ENCODE results near the gene WDR90.

The WDR90 gene

GRCh38 chr16:661184-661821 is 12.1 kb downstream of the WDR90 start:
- DNase-seq = no peak

GRCh38 chr16:662095-662494 is 12.9 kb downstream of the WDR90 start:
- no peak for DNase-seq

- DNase-seq = no peak
These were observed 13.4 kb downstream of the WDR90 start for GRCh38 chr16:662597-662996.

- no peak for DNase-seq
These were observed 17.4 kb downstream of the WDR90 start for GRCh38 chr16:666572-666971.

GRCh38 chr16:667113-667779 is 18.1 kb downstream of the WDR90 start:
- no peak for DNase-seq

- DNase-seq = peak; percentile 92
These were observed 18.8 kb downstream of the WDR90 start, which contains the start of gene RHOT2 for GRCh38 chr16:667780-668518. Gene RHOT2, plus strand, starts transcription at chr16:668132. Its CDS starts 68 bp downstream, at chr16:668200.

GRCh38 chr16:668519-669171 is 19.5 kb downstream of the WDR90 start:
- no peak for DNase-seq

GRCh38 chr16:669666-670065 is 20.5 kb downstream of the WDR90 start:
- no peak for DNase-seq

- no peak for DNase-seq
These were observed 21.6 kb downstream of the WDR90 start for GRCh38 chr16:670485-671352.

GRCh38 chr16:671353-672131 is 22.4 kb downstream of the WDR90 start:
- no peak for DNase-seq

- DNase-seq = no peak
These were observed 23.2 kb downstream of the WDR90 start for GRCh38 chr16:672371-672770.

- no peak for DNase-seq
These were observed 23.7 kb downstream of the WDR90 start for GRCh38 chr16:672851-673250.

GRCh38 chr16:673399-673991 is 24.3 kb downstream of the WDR90 start:
- no peak for DNase-seq

- no peak for DNase-seq
These were observed 25.2 kb downstream of the WDR90 start for GRCh38 chr16:674214-674881.

- DNase-seq = no peak
These were observed 26.1 kb downstream of the WDR90 start, which contains the start of gene RHBDL1 for GRCh38 chr16:674968-675883. Gene RHBDL1, plus strand, starts transcription at chr16:675671. Its CDS starts 120 bp downstream, at chr16:675791.

- DNase-seq = no peak
These were observed 26.9 kb downstream of the WDR90 start for GRCh38 chr16:675884-676564.

GRCh38 chr16:676565-676902 is 27.4 kb downstream of the WDR90 start:
- DNase-seq = no peak

- DNase-seq = no peak
These were observed 27.7 kb downstream of the WDR90 start for GRCh38 chr16:676913-677312.

Data from stimulated activated CD4-positive, alpha-beta T cell treated with anti-CD3 and anti-CD28 coated beads, Interleukin-12 subunit alpha, Interleukin-12 subunit beta, amount 100 ng/mL, for 4 hours (primary cell).